Fibroblast of pulmonary artery (primary cell): ENCODE data around the gene ARHGEF33.

Source experiments
- DNase-seq: peaks from one replicate; pipeline ENCODE4 v3.0.0-alpha.2; 2010; ENCODE audit warnings: low read depth
- H3K4me3 ChIP-seq: replicated peaks from 2 replicates; pipeline ENCODE4 v1.5.1; 2011; ENCODE audit warnings: low read depth, mild to moderate bottlenecking, control low read depth, low read length, moderate library complexity
- CTCF ChIP-seq: IDR thresholded peaks from 2 replicates; pipeline ENCODE4 v1.5.1; 2011; ENCODE audit warnings: mild to moderate bottlenecking, control low read depth, low read length, inconsistent platforms; ENCODE audit errors: missing control alignments

ARHGEF33 gene

GRCh38 chr2:38887902-38888554 lies 1.6 kb upstream of the ARHGEF33 start:
- TF ChIP-seq CTCF = no peak

GRCh38 chr2:38889045-38889444 lies 630 bp upstream of the ARHGEF33 start:
- TF ChIP-seq CTCF = no peak
- DNase-seq = no peak
- no peak overlapping the region for H3K4me3 ChIP-seq

More at GRCh38 chr2:38887902-38888554, 1.6 kb upstream of the ARHGEF33 start:
- no peak for DNase-seq
- H3K4me3 ChIP-seq = no peak overlapping the region

GRCh38 chr2:38892819-38893218 lies 3.1 kb downstream of the ARHGEF33 start:
- no peak overlapping the region for H3K4me3 ChIP-seq
- no peak for TF ChIP-seq CTCF
- DNase-seq = no peak

DNA sequence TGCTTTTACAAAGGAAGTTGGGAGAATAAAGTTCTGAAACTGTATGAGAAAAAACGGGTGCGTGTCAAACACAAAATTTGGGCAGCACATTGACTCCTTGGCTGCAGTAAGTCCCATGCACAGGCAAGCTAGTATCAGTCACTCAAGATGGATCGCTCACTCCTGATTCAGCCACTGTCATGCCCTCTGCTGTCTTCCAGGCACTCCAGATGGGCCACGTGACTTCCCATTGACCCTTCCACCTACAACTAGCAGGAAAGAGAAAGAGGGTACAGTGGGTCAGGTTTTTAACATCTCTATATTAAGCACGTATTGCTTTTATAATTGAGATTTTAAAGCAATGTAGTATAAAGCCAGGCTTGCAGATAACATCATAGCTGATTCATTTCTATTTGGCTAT lies 8.6 kb downstream of the ARHGEF33 start:
- DNase-seq = no peak
- H3K4me3 ChIP-seq = no peak overlapping the region
- no peak for TF ChIP-seq CTCF

DNA sequence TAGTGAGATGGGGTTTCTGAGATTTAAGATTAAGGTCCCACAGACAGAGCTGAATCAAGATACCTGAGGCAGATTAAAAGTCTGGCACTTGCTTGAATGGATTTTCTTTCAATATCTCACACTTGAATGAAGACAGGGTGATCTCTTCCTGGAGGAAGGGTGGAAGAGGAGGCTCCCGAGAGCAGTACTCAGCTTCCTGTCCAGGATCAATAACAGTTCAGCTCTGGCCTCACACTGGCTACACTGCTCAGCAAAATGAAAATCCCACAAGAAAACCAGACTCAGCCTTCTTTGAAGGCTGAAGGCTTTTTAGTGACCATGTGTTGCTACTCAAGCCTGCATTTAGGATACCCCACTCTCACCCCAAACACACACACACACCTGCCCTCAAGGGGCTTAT lies 11.1 kb downstream of the ARHGEF33 start:
- no peak for DNase-seq
- TF ChIP-seq CTCF = no peak
- no peak overlapping the region for H3K4me3 ChIP-seq

GRCh38 chr2:38905251-38905650 lies 15.6 kb downstream of the ARHGEF33 start:
- H3K4me3 ChIP-seq = no peak overlapping the region
- TF ChIP-seq CTCF = no peak
- no peak for DNase-seq

GRCh38 chr2:38907242-38907641 lies 17.6 kb downstream of the ARHGEF33 start:
- TF ChIP-seq CTCF = no peak
- DNase-seq = no peak
- no peak overlapping the region for H3K4me3 ChIP-seq
